K562 (cell line): ENCODE data around the gene ARNT2. TPM values are rescaled to one million over a fixed set of nuclear protein-coding genes. Genes with fewer than 3 reads are reported as not detected.

Experiments
- ATAC-seq: fragments of 200-7000 bp; cut with Tn5 transposase; 3 replicates; pipeline ENCODE4 v1.9.1; 2020; ENCODE audit warnings: moderate library complexity
- BruUV-seq: library from RNA; stranded (reverse); fragments of 400-500 nt; replicated peaks from 2 replicates; lab custom pipeline; 2021; lab: Mats Ljungman, UMichigan
- CTCF ChIA-PET: fragments of 300-600 bp; formaldehyde crosslinking; extraction: SDS; loops from one replicate; lab custom pipeline; 2021; ENCODE audit warnings: low intra/inter-chr PET ratio; lab: Yijun Ruan, JAX
- POLR2A ChIA-PET: fragments of 300-600, 350-650 bp; sonication (Branson Sonifier 250); formaldehyde crosslinking; extraction: SDS; loops from one replicate; lab custom pipeline; 2021; ENCODE audit warnings: antibody characterized with exemption, inconsistent platforms; lab: Yijun Ruan, JAX
- DNase-seq, 4 experiments: peaks; one replicate each; pipeline versions ENCODE4 v3.0.0 to v3.0.0-alpha.2; 2011 to 2018; ENCODE audit warnings: low spot score in 3 of 4, mixed read lengths in 3 of 4; ENCODE audit errors: extremely low read depth in 1 of 4
- FAIRE-seq: peaks from 2 replicates; lab custom pipeline; 2011; peaks lifted over from hg19 to GRCh38; lab: Jason Lieb, UNC
- H2AFZ ChIP-seq: 2 replicates; pipeline ENCODE4 v1.6.0; 2011; ENCODE audit warnings: low read depth, low read length, control low read depth, inconsistent platforms
- H3K27ac ChIP-seq: fragments of 200-600 bp; 3 replicates; pipeline ENCODE4 v1.8.0; 2011; ENCODE audit warnings: low read depth, mild to moderate bottlenecking, control low read depth, inconsistent platforms, low read length, moderate library complexity, mixed read lengths; ENCODE audit errors: extremely low read depth
- H3K27me3 ChIP-seq, 2 experiments: fragments of 300-600 bp in 1 of 2; 2 replicates in 1 of 2; 3 replicates in 1 of 2; pipeline versions ENCODE4 v1.6.0 to v1.8.0; 2011; ENCODE audit warnings: inconsistent platforms in 2 of 2, low read length in 2 of 2, mild to moderate bottlenecking in 1 of 2, mixed read lengths in 1 of 2, moderate library complexity in 1 of 2; ENCODE audit not compliant: control insufficient read depth in 2 of 2, insufficient read depth in 2 of 2
- H3K36me3 ChIP-seq: fragments of 300-600 bp; 3 replicates; pipeline ENCODE4 v1.8.0; 2011; ENCODE audit warnings: mild to moderate bottlenecking, low read length, inconsistent platforms; ENCODE audit not compliant: control insufficient read depth, insufficient read depth
- H3K4me1 ChIP-seq, 2 experiments: fragments of 200-600 bp in 1 of 2; replicated peaks in 1 of 2; 2 replicates in 1 of 2; 3 replicates in 1 of 2; pipeline versions ENCODE4 v1.5.1 to v1.8.0; 2011; ENCODE audit warnings: inconsistent platforms in 2 of 2, low read length in 2 of 2, mild to moderate bottlenecking in 1 of 2, mixed read lengths in 1 of 2, moderate library complexity in 1 of 2; ENCODE audit not compliant: control insufficient read depth in 2 of 2, insufficient read depth in 2 of 2
- H3K4me2 ChIP-seq: 2 replicates; pipeline ENCODE4 v1.6.1; 2011; ENCODE audit warnings: low read length, control low read depth, inconsistent platforms, mixed read lengths; ENCODE audit not compliant: insufficient read depth
- H3K4me3 ChIP-seq: fragments of 200-600 bp; sonication (generic), shearing (Covaris generic); 2 replicates; pipeline ENCODE4 v1.5.1; 2016; ENCODE audit warnings: control low read depth, inconsistent platforms
- H3K79me2 ChIP-seq: fragments of 200-600 bp; 3 replicates; pipeline ENCODE4 v1.8.0; 2011; ENCODE audit warnings: low read length, inconsistent platforms; ENCODE audit not compliant: control insufficient read depth, insufficient read depth
- H3K9ac ChIP-seq, 2 experiments: 2 replicates each; pipeline versions ENCODE4 v1.6.0 to v1.6.1; 2011; ENCODE audit warnings: low read depth in 2 of 2, low read length in 2 of 2, control low read depth in 1 of 2, inconsistent platforms in 1 of 2, mild to moderate bottlenecking in 1 of 2, mixed read lengths in 1 of 2; ENCODE audit not compliant: insufficient read depth in 1 of 2
- H3K9me1 ChIP-seq: one replicate; pipeline ENCODE4 v1.6.0; 2011; ENCODE audit warnings: inconsistent platforms, mild to moderate bottlenecking, low read length, moderate library complexity; ENCODE audit not compliant: control insufficient read depth, insufficient read depth
- H3K9me3 ChIP-seq: replicated peaks from 2 replicates; pipeline ENCODE4 v1.5.1; 2011; ENCODE audit warnings: low read depth, low read length, inconsistent platforms; ENCODE audit not compliant: control insufficient read depth, insufficient read depth
- H4K20me1 ChIP-seq: replicated peaks from 2 replicates; pipeline ENCODE4 v1.6.1; 2011; ENCODE audit warnings: low read length, inconsistent platforms, mixed read lengths; ENCODE audit not compliant: control insufficient read depth, insufficient read depth
- ELF1 ChIP-seq: fragments of 200-800 bp; sonication (Bioruptor generic); IDR thresholded peaks from 2 replicates; pipeline ENCODE4 v1.6.1; 2016; ENCODE audit warnings: missing genetic modification characterization, missing compliant biosample characterization
- FOXP4 ChIP-seq: sonication (generic); formaldehyde crosslinking; IDR thresholded peaks from 2 replicates; pipeline ENCODE4 v1.8.0; 2022; ENCODE audit warnings: mild to moderate bottlenecking, missing genetic modification reagents, borderline replicate concordance
- HDAC6 ChIP-seq: IDR thresholded peaks from 2 replicates; pipeline ENCODE4 v1.6.1; 2012; ENCODE audit warnings: low read depth, mild to moderate bottlenecking, control low read depth, inconsistent platforms, low read length, moderate library complexity
- HNRNPUL1 ChIP-seq: fragments of 200-400 bp; formaldehyde crosslinking; IDR thresholded peaks from 2 replicates; pipeline ENCODE4 v1.6.1; 2017; ENCODE audit warnings: low read length
- NFXL1 ChIP-seq: fragments of 450-650 bp; formaldehyde crosslinking; IDR thresholded peaks from 2 replicates; pipeline ENCODE4 v1.4.0; 2021; ENCODE audit warnings: mild to moderate bottlenecking
- POLR3G ChIP-seq: IDR thresholded peaks from 2 replicates; pipeline ENCODE4 v1.6.1; 2011; ENCODE audit not compliant: insufficient read length, insufficient replicate concordance; ENCODE audit errors: extremely low read depth
- XRCC3 ChIP-seq: fragments of 450-650 bp; IDR thresholded peaks from 2 replicates; pipeline ENCODE4 v1.6.1; 2017; ENCODE audit warnings: mild to moderate bottlenecking, moderate library complexity
- ZBED1 ChIP-seq: IDR thresholded peaks from 2 replicates; pipeline ENCODE4 v1.6.1; 2014
- ZBTB2 ChIP-seq: fragments of 450-650 bp; IDR thresholded peaks from 2 replicates; pipeline ENCODE4 v1.6.1; 2016; ENCODE audit warnings: antibody characterized with exemption
- ZEB2 ChIP-seq: fragments of 450-650 bp; IDR thresholded peaks from 2 replicates; pipeline ENCODE4 v1.6.1; 2016
- ZNF408 ChIP-seq: fragments of 250-450 bp; sonication (Bioruptor Pico); IDR thresholded peaks from 2 replicates; pipeline ENCODE4 v1.4.0; 2020; ENCODE audit warnings: low read depth, mild to moderate bottlenecking, moderate library complexity
- WGBS: fragments of 100-300 bp; shearing (Covaris generic); methylation state at CpG from one replicate; pipeline ENCODE4 v1.1.6; 2016; ENCODE audit warnings: low coverage, mixed read lengths; ENCODE audit not compliant: insufficient coverage; ENCODE audit errors: missing lambda C conversion rate; 5-methylcytosine and 5-hydroxymethylcytosine counted together
- in situ Hi-C: fragments of 300-500 bp; cut with MboI; formaldehyde crosslinking; loops from 4 replicates; pipeline ENCODE4 v1.15.0; 2018; ENCODE audit warnings: inconsistent platforms, mixed read lengths
- intact Hi-C: fragments of 100-400 bp; cut with micrococcal nuclease; formaldehyde crosslinking; loops from 2 replicates; pipeline ENCODE4 v1.14.2; 2022
- polyA plus RNA-seq, 8 experiments: library from polyadenylated mRNA; depleted of rRNA in 4 of 8; stranded (reverse) in 5 of 8; unstranded in 3 of 8; fragments of >200 nt; fragmentation: Nextera tagmentation in 2 of 8; fragmentation: Illumina TruSeq in 1 of 8; extraction: Ambion mirVana in 2 of 8; extraction: Trizol in 1 of 8; gene quantifications; 2 replicates each; pipeline versions ENCODE4 v1.2.1 to v1.2.3, GENCODE V29; 2011 to 2014; ENCODE audit warnings: inconsistent platforms in 1 of 8, missing spikeins in 1 of 8
- total RNA-seq, 7 experiments: library from RNA; depleted of rRNA in 6 of 7; stranded (reverse); fragments of >200 nt in 6 of 7; fragmentation: Illumina TruSeq in 2 of 7; extraction: Trizol in 2 of 7; gene quantifications; 2 replicates each; pipeline versions ENCODE4 v1.2.1 to v1.2.3, GENCODE V29; 2011 to 2021; ENCODE audit warnings: low replicate concordance in 1 of 7

ARNT2 gene
- total and polyA plus RNA-seq, 9 of the 15 experiments (the other 6 are each of a cell fraction or from before 2014, with no cell fraction given): 0.01 TPM; not detected in 8

- no peak for TF ChIP-seq ZNF408 (CRISPR knock-in tag)
- no peak for TF ChIP-seq ZEB2
- TF ChIP-seq HNRNPUL1: no peak
- no peak for TF ChIP-seq XRCC3
- TF ChIP-seq NFXL1 (CRISPR knock-in tag): no peak
- no peak for TF ChIP-seq ZBED1
- TF ChIP-seq ELF1 (tag): no peak
- TF ChIP-seq HDAC6: no peak
- no peak for TF ChIP-seq FOXP4
- TF ChIP-seq ZBTB2: no peak
- no peak for TF ChIP-seq POLR3G
- Histone ChIP-seq H3K79me2 (no peaks in the 10 kb centered on the region), H3K9me1 (no peaks in the 10 kb centered on the region), H4K20me1 (no peaks in the 10 kb centered on the region), H2AFZ (no peak overlapping the region), H3K9me3 (no peaks in the 10 kb centered on the region), H3K27me3 (peaks cover 17 to 39% of the 10 kb centered on the region in 2 experiments; a peak in 4 of 5 replicates), H3K36me3 (no peaks in the 10 kb centered on the region), H3K4me3 (no peak overlapping the region), H3K27ac (no peak overlapping the region), H3K4me1 (no peaks in the 10 kb centered on the region; a peak in 1 of 5 replicates), H3K9ac (no peak overlapping the region), H3K4me2 (no peak overlapping the region)
- DNase-seq (no peak), ATAC-seq (no peak), FAIRE-seq (no peak)
- in situ Hi-C loops (no loop called here), intact Hi-C loops (no loop called here)
- ChIA-PET POLR2A (no interaction called here), CTCF (no interaction called here)
- BruUV-seq: no TSS peak
- 9% methylated on average over 7 of the region's 7 CpGs for WGBS
Observed at GRCh38 chr15:80612118-80612823, 208.1 kb downstream of the ARNT2 start.
